ENCODE data around the gene NME3.

The NME3 gene

DNA sequence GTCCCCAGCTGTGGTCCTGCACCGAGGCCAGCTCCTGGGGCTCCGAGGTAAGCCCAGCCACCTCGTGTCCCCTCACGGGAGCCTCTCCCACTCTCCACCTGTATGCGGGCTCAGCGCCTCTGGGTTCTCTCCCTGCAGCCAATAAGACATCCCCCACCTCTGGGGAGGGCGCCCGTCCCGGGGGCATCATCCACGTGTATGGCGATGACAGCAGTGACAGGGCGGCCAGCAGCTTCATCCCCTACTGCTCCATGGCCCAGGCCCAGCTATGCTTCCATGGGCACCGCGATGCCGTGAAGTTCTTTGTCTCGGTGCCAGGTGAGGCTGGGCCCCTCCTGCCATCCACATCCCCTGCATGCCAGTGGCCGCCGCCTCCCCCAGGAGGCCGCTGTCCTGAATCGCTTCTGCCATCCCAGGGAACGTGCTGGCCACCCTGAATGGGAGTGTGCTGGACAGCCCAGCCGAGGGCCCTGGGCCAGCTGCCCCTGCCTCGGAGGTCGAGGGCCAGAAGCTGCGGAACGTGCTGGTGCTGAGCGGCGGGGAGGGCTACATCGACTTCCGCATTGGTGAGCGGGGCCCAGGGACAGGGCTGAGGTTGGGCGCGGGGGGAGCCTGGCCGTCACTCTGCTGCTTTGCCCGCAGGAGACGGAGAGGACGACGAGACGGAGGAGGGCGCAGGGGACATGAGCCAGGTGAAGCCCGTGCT, 3.1 kb downstream of the NME3 start:
- no peak for DNase-seq

DNA sequence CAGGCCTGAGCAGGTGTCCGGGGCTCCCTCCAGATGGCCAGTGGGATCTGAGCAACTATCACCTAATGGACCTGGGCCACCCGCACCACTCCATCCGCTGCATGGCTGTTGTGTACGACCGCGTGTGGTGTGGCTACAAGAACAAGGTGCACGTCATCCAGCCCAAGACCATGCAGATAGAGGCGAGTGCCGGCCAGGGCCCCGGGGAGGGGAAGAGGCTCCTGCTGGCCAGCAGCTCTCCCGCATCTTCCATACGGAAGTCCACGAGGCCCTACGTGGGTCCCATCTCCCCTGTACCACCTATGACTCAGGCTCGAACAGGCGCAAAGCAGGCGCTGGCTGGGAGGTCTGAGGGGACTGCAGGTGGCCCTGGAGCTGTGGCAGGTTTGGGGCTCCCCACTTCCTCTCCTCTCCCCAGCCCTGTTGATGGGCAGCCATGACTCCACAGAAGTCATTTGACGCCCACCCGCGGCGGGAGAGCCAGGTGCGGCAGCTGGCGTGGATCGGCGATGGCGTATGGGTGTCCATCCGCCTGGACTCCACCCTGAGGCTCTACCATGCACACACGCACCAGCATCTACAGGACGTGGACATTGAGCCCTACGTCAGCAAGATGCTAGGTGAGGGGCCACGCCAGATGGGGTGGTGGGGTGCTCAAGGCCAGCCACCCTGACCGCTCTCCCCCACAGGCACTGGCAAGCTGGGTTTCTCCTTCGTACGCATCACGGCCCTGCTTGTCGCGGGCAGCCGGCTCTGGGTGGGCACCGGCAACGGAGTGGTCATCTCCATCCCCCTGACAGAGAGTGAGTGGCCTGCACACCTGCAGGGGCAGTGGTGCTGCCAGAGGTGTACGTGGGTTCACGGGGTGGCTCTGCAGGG, 4.0 kb downstream of the NME3 start:
- DNase-seq = no peak

DNA sequence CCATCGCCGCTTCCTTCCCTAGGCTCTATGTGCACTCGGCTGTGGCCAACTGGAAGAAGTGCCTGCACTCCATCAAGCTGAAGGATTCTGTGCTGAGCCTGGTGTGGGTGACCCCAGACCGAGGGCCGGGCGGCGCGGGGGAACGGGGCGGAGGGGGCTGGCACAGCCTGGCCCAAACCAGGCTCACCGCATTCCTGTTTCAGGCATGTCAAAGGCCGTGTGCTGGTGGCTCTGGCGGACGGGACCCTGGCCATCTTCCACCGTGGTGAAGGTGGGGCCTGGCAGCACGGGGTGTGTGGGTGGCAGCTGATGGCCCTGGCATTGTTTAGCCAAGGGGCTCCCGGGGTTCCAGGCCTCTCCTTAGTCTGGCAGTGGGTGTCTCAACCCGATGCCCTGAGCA, 4.6 kb downstream of the NME3 start:
- DNase-seq = no peak

DNA sequence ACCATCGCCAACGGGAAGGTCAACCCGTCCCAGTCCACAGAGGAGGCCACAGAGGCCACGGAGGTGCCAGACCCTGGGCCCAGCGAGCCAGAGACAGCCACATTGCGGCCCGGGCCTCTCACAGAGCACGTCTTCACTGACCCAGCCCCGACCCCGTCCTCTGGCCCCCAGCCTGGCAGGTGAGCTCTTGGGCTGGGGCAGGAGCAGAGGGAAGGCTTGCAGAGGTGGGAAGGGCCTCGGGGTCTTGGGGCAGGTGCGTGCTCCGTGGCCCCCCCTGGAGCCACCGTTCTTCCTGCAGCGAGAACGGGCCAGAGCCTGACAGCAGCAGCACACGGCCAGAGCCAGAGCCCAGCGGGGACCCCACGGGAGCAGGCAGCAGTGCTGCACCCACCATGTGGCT, 5.1 kb downstream of the NME3 start:
- no peak for DNase-seq

DNA sequence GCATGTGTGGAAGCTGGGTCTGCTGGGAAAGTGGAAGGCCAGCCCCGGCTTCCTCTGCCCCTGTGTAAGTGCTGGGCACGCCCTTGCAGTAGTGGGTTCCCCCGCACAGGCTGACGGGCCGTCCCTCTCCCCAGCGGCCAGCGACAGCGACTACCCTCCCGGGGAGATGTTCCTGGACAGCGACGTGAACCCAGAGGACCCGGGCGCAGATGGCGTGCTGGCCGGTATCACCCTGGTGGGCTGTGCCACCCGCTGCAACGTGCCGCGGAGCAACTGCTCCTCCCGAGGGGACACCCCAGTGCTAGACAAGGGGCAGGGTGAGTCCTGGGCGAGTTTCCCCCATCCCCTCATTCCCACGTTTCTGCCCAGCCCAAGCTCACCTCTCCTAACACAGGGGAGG, 5.5 kb downstream of the NME3 start:
- no peak for DNase-seq

DNA sequence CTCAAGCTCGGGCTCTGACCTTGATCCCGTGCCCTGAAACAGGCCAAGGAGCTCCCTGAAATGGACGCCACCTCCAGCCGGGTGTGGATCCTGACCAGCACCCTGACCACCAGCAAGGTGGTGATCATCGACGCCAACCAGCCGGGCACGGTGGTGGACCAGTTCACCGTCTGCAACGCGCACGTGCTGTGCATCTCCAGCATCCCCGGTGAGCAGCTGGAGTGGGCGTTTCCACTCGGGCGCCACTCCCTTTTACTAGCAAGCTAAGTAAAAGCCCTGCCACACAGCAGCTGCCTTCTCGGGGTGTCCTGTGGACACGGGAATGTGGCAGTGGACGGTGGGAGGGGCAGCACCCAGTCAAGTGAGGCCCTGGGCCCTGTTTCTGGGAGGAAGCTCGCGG, 6.4 kb downstream of the NME3 start:
- DNase-seq = no peak

DNA sequence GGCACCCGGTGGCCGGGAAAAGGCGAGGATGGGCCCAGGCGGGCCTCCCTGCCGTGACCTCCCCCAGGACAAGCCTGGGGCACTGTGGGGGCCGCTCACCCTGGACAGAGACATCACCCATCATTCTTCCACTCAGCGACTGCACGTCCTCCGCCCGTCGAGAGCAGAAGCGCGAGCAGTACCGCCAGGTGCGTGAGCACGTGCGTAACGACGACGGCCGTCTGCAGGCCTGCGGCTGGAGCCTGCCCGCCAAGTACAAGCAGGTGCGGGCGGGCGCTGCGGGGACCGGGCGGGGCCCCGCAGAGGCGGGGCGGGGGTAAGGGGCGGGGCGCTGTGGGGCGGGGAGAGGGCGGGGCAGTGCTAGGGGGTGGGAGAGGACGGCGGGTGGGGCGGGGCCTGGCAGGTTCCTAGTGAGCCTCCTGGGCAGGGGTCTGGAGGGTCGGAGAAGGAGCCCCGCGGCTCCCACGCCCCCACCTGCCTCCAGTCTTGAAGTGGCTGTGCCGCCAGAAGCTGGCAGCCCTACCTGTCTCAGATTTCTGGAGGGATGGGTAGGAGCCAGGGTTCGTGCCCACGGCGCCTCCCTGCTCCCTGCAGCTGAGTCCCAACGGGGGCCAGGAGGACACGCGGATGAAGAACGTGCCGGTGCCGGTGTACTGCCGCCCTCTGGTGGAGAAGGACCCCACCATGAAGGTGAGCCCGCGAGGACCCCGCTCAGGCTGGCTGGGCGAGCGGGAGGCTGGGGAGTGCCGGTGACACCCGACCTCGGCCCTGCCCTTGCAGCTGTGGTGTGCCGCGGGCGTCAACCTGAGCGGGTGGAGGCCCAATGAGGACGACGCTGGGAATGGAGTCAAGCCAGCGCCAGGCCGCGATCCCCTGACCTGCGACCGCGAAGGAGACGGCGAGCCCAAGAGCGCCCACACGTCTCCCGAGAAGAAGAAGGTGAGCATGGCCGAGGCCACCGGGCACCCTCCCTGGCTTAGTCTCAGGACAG, 7.5 kb downstream of the NME3 start:
- DNase-seq = peak; percentile 80

DNA sequence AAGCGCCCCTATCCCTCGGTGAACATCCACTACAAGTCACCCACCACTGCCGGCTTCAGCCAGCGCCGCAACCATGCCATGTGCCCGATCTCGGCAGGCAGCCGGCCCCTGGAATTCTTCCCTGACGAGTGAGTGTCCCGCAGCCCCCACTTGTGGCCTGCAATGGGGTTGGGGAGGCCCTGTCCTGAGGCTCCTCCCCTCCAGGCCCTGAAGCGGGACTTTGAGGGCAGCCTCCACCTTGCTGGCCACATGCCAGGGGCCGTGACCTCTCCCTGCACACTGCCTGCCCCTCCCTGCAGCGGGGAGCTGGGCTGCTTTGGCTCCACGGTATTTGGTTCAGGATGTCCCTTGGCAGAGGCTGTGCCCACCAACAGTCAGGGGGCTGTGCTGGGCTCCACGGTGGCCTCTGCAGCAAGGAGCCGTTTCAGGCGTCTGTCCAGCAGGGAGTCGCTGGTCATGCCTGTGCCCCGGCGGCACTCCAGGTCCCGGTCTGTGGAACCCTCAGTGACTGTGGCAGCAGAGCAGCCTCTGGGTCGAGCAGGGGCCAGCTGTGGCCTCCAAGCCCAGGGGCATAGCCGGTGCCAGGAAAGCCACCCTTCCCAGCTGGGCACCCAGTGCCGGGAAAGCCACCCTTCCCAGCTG, 8.3 kb downstream of the NME3 start:
- no peak for DNase-seq

DNA sequence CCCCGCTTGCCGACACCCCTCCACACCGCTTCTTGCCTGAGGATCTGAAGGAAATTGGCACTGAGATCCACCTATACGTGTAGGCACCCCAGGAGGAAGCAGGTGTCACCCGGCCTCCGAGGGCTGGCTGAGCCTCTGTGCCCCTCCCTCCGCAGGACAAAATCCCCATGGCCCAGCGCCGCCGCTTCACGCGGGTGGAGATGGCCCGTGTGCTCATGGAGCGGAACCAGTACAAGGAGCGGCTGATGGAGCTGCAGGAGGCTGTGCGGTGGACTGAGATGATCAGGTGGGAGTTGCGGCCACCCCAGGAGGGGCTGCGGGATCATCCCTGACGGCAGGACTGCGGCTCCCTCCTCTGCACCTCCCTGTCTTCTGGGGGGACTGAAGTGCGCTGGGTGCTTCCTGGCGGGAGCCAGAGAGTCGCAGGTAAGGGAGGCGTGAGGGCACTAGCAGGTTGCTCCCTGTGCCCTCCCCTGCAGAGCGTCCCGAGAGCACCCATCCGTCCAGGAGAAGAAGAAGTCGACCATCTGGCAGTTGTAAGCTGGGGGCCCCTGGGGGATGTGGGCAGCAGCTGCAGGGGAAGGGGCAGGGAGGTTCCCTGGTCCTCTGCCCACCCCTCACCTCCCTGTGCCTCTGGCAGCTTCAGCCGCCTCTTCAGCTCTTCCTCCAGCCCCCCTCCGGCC, 9.0 kb downstream of the NME3 start:
- DNase-seq = no peak

DNA sequence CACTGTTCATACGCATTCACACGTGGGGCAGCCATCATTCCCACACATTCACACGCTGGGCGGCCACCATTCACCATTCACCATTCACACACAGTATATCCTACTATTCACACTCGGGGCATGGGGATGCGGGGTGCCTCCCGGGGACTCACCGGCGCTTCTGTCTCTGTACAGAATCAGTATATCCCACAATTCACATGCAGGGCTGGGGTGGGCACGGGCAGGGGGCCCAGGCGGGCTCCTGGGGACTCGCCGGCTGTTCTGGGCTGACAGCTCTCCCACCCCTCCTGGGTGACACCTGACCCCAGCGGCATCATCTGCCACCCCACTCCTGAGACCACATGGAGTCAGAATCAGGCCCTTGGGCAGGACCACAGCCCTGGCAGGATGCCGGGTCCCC, 9.6 kb downstream of the NME3 start:
- no peak for DNase-seq

DNA sequence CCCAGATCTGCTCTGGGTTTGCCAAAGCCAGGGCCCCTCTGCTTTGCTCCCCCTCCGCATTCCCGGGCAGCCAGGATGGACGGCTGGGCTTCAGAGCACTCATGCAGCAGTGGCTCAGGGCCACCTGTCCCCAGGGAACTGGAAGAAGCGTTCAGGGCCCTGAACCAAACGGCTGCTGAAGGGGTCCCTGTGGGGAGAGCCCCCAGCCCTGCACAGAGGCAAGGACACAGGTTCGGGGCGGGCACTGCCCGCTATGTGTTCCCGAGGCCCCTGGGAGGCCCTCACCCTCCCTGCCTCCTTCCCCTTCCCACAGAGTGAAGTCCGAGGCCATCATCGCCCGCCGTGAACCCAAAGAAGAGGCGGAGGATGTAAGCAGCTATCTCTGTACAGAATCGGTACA, 10.4 kb downstream of the NME3 start:
- DNase-seq = no peak

DNA sequence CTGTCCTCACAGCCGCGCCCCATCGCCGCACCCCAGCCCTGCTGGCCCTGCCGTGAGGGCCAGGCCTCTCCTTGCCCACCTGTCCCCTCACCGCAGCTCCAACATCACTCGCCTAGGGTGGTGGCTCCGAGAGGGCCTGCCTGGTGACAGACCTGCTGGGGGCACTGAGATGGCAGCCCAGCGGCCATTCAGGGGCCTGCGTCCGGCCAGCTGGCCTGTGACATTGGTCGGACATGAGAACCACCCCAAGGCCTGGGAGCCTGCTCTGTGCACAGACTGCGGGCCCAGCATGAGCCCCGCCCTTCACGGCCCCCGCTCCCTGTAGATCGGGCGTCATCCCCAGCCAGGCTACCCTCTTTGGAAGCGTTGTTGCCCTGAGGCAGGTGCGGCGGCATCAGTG, 11.8 kb downstream of the NME3 start:
- DNase-seq = no peak

DNA sequence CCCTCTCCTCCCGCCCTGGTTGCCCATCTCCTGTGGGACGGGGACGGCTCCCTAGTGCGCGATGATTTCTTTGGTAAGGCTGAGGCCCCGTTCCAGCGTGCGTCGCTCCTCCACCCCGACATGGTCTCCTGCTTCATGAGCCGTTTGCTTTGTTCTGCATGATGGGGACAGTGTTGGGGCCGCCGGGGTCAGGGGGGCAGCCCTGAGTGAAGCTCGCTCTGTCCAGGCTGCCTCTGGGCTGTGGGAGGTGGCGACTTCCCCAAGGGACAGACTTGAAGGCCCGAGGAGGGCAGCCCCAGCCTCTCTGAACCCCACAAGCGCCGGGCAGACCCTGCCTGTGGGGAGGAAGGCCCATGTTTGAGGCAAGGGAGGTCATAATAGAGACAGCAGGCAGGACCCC, 12.4 kb downstream of the NME3 start:
- DNase-seq = no peak

DNA sequence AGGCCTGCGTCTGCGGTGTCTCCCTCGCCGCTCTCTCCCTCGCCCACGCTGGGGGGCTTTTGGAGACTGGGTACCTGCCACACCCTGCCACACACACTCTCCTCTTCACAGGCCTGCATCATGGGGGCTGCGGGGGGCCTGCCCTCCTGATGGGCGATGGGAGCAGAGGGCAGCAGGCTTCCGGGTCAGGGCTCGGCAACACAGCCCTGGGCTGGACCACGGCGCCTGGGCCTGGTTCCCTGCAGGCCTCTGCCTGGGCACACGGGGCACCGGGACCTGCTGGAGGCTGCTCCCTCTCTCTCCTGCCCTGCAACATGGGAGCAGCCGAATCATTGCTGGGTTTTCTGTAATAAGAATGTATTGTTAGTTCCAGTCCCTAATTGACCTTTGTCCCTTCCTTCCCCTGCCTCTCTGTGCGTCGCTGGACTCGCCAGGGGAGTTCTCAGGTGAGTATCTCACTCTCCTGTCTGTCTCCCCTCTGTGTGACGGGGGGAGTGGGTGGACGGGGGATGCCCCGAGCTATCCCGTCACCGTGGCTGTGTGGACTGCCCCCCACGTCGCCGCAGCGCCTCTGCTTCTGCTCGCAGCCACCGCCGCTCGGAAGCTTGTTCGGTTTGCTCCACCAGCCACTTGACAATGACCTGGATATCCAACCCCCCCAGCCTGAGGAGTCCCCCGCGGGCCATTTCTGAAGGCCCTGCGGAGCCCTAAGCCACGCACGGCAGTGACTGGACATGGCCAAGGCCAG, 13.5 kb downstream of the NME3 start:
- DNase-seq = no peak

DNA sequence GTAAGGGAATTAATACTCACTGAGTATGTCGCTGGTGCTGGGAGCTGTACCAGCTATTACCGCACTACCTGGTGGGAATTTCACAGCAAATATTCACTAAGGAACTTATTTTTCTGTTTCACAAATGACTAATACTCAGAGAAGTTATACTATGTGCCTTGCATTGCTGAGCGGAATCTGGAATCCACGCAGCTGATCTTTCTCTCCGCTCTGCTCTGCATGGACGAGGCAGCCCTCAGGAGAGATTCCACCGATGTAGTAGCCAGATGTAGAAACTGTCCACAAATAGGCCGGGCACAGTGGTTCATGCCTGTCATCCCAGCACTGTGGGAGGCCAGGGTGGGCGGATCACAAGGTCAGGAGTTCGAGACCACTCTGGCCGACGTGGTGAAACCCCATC, 17.1 kb downstream of the NME3 start:
- no peak for DNase-seq

DNA sequence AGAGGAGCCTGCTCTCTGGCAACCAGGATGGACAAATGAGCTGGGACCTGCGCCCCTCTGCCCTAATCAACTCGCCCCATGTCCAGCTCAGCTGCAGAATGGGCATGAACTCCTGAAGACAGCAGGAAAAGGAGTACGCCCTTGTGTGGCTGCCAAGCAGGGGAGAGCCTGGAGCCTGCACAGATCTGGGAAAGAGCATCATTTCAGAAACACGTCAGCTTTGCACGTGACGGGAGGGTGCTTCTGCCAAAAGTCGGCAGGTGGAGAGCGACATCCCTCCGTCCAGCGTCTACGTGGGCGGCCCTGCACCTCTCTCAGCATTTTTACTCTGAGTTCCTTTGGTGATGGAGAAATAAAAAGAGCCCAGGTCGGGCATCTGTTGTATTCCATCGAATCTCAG, 18.5 kb downstream of the NME3 start:
- DNase-seq = no peak

DNA sequence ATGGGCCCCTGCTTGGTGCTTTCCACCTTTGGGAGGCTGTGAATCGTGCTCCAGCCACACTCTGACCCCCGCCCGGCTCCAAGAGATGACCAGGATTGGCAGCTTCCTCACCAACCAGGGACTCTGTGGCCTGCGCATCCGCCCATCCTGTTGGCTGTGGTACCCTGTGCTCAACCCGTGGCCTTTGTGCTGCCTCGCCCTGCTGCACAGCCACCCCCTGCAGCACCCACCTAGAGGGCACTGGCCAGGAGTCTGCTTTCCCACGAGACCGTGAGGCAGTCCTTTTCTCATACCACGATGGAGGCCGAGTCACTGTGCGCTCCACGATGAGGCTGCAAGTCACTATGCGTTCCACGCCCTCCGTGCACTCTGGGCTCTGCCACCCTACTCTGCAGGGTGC, 19.4 kb downstream of the NME3 start:
- DNase-seq = no peak

DNA sequence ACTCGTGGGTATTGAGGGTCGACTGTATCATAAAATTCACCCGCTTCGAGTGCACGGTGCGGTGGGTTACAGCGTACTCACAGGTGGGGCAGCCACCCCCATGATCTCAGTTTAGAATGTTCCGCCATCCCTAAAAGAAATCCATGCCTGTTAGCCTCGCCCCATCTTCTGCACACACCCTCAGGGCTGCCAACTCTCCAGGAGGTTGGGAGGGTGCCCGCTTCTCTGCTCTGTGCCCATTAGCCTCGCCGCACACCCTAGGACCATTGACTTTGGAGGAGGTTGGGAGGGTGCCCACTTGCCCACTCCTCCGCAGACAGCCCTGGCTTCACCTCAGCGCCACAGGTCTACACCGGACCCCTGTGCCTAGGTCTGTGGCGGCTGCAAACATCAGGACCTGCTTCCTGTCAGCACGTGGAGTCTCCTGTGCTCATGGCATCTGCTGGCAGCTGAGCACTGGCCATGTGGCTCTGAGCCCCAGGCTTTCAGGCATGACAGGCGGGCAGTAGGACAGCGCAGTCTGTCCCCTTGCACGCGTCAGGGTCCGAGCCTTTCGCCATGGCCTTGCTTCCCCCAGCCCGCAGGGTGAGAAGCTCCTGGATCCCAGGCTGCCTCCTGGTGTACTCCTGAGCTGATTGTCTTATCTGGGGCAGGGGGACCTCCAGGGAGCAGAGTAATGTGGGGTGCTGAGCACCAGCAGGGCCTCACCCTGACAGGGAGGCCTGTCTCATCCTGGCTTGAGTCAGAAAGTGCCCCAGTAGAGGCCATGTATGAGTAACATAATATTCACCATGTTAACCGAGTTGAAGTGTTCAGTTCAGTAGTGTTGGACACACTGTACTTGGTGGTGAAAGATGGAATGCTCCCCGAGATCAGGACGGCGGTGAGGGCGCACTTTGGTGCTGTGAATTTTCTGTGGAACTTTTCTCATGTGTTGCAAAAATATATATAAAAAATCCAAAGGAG, 21.9 kb downstream of the NME3 start:
- no peak for DNase-seq

DNA sequence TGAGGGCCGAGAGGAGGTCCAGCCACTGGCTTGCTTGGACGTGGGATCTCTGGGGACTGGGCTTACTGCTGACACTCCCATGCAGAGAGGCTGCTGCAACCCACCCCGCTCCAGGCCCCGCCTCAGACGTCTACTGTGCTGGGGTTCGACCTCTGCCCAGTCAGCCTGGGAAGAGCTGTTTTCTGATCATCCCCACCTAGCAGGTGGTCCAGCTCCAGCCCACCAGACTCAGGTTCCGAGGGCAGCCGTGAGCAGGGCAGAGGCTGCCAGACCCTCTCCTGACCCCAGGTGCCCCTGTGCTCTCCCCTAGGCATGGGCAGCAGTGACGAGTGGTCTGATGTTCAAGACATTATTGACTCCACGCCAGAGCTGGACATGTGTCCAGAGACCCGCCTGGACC, 23.4 kb downstream of the NME3 start:
- DNase-seq = no peak

DNA sequence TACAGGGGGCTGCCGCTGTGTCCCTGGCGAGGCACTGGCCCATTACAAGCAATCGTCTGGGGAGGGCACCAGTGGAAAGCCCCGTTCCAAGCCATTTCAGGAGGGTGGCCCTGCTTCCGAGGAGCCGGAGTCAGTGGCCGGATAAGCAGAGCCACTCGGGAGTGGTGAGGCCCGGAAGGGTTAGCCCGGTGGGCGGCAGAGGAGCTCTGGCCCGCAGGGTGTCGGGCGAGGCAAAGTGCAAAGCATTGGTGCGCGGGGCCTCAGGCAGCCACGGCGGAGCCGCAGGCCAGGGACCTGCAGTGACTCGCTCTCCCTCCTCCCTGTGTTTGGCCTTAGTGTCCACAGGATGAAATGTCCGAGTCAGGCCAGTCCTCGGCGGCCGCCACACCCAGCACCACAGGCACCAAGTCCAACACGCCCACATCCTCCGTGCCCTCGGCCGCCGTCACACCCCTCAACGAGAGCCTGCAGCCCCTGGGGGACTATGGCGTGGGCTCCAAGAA, 24.6 kb downstream of the NME3 start:
- DNase-seq = no peak
